ENCODE measurements around the gene C11orf65.

The C11orf65 gene

DNA sequence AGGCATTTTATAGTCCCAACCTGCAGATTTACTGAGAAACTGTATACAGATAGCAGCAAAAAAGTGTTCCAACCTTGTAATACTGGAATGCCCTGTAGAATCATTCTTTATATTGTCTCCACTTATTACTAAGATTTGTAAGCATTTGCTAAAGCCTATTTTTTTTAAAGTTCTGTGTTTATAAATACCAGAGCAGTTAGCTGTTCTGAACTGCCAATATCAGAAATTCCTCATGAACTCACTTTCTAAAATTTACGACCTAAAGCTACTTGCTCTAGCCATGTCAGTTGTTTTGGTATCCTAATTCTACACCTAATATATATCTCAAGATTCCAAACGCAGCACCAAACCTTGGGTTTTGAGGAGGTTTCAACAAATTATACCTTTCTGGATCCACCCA lies 103.2 kb downstream of the C11orf65 start:
- DNase-seq, result no peak

DNA sequence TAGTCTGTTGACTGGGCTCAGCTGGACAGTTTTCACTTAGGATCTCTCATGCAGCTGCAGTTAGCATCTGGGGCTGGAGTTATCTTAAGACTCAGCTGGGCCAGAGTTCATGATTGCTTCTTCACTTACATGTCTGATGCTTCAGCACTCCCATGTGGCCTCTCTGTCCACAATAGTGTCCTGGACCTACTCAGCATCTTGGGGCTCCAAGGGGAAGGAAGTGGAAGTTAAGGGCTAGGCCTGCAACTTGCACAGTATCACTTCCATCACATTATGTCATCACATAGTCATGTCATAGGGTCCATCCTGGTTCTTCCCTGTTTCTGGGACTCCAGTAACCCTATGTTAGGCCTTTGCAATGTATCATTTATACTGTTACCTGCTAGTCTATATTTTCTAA lies 115.9 kb downstream of the C11orf65 start:
- DNase-seq, result no peak

DNA sequence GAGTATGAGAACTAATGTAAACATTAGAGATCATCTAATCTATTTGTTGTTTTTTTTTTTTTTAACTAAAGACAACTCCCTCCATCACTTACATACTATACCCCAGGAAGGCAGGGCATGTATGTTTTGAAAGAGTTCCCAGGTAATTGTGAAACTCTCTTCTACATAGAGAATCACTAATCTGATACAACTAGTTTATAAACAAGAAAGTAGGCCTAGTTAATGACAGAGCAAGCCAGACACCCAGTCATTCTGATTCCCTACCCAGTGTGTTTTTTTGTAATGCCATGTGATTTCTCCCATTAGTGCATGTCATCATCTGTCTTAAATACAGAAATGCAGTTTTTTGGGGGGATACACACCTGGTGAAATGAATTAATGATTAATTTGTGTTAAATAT lies 120.9 kb downstream of the C11orf65 start:
- DNase-seq, result no peak

DNA sequence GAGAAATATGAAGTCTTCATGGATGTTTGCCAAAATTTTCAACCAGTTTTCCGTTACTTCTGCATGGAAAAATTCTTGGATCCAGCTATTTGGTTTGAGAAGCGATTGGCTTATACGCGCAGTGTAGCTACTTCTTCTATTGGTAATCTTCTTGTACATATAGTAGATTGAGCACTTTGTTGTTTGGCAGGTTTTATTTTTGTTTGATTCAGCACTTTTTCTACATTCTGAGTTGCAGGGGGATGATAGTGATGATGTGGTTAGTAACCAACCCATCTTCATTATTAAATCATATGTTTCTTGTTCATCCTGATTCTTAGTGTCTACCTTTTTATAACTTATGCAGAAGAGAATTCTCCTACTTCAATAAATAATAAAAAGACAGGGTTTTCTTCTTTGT lies 121.6 kb downstream of the C11orf65 start:
- DNase-seq, result no peak

- no peak for DNase-seq
These were observed 123.6 kb downstream of the C11orf65 start for GRCh38 chr11:108343714-108344113.

- DNase-seq, result no peak
These were observed 125.7 kb downstream of the C11orf65 start for GRCh38 chr11:108341654-108342053.

DNA sequence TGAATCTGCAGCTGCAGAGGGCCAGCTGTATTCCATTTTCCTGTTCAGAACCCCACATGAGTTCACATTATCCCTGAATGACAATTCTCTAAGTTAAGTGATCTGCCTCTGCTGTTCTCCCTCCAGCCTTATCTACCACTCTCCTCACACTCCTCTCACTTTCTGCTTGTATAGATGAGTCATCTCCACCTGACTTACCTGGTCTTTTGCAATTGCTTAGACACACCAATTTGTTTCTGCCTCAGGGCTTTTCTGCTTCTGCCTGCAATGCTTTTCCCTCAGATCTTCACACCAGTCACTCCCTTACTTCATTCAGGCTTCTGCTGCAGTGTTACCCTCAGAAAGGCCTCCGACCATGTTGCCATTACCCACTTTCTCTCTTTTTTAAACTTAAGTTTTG lies 126.4 kb downstream of the C11orf65 start:
- no peak for DNase-seq

DNA sequence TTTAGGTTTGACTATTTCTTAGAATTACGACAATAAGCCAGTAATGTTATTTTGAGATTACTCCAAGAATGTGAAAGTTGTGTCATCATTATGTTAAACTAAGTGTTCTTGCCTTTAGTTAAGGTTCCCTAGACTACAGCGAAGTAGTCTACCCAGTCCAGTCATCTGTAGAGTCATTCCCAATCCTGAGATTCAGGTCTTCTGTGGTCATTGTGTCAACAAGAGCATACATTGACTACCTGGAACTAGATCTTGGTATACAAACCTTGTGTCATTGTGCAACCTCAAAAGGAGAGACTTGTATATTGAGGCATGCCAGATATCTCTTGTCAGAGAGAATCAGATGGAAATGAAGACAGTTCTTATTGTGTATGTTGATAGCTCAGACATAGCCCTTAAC lies 128.6 kb downstream of the C11orf65 start:
- DNase-seq, result no peak

- no peak for DNase-seq
These were observed 133.9 kb downstream of the C11orf65 start for GRCh38 chr11:108333403-108333899.

All from stimulated activated CD4-positive, alpha-beta T cell treated with anti-CD3 and anti-CD28 coated beads, Interleukin-4, amount 100 ng/mL, for 4 hours (primary cell).